GM19467 (cell line): Measurements from ENCODE around the gene FUBP3.

Experiments used
- ATAC-seq: cut with Tn5 transposase; IDR thresholded peaks from one replicate; pipeline ENCODE4 v1.9.1; 2021; ENCODE audit warnings: mild to moderate bottlenecking, moderate library complexity; ENCODE audit not compliant: unreplicated experiment

FUBP3 gene

DNA sequence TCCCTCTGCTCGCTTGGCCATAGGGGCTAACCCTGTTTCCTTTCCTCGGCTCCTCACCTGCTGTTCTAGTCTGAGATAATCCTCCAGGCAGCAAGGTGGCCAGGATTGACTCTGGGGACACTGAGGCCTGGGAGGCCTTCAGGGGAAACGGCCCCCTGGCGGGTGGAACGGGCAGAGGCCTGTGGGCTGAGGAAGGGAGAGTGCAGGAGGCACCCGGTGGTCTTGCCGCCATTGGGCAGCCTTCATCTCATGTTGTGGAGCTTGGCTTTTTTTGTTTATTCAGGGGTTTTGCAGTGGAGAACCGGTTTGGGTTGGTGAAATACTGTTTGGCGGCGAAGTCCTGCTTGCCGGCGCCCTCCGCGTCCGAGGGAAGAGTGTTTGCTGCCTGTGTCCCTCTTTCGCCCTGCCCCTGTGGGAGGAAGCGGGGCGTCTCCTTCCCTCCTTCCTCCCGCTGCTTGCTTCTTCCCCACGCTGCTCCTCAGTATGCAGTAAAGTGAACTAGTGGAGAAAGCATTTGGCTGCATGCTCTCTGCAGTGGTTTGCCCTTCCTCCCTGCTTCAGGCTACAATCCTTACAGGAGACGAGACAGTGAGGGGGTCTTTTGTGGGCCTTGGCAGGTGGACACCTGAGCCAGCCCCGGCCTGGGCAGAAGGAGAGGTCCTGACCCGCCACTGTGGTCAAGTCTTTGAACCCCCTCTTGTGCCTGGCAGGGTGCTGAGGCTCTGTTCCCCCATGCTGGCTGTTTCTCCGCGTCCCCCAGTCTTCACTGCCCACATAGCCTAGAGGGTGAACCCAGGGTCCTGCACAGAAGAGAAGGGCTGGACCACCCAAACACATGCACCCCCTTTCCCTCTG, 54.2 kb downstream of the FUBP3 start:
- ATAC-seq: no peak

DNA sequence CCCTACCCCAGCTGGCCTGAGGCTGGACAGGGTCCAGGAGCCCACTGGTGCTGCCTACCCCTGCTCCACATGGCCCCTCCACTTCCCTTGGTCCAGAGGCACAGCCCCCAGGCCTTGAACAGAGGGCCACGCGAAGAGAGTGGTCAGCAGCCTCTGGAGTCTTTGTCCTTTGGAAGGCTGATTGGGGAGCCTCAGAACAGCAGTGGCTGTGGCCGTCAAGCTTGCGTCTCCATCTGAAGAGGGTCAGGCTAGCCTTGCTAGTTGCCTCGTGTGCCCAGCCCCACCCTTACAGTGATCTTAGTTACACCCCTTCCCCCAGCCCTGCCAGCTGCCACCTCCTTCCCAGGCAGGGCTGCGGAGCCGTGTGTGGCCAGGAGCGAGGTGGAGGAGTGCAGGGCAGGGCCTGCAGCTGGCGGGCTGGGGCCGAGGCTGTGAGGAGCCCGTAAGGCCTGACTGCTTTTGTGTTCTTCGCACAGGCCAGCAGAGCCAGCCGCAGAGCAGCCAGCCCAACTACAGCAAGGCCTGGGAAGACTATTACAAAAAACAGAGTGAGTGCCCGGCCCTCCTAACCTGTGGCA, 54.9 kb downstream of the FUBP3 start:
- no peak for ATAC-seq

DNA sequence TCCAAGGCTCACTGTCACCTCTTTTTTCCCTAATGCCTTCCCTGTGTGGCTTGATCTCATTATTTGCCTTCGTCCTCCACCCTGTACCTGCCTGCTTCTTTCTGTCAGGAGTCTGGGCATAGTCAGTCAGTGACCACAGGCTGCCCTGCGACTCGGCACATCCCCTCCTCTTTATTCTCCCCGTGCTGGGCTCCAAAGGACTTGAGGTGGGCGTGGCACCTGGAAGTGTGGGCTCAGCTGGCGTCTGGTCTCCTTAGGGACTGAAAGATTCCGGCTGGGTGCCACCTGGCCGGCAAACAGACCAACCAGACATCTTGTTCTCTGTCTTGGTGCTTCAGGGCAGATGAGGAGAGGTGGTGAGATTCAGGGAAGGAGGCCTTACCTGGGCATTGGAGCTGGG, 55.4 kb downstream of the FUBP3 start:
- no peak for ATAC-seq

DNA sequence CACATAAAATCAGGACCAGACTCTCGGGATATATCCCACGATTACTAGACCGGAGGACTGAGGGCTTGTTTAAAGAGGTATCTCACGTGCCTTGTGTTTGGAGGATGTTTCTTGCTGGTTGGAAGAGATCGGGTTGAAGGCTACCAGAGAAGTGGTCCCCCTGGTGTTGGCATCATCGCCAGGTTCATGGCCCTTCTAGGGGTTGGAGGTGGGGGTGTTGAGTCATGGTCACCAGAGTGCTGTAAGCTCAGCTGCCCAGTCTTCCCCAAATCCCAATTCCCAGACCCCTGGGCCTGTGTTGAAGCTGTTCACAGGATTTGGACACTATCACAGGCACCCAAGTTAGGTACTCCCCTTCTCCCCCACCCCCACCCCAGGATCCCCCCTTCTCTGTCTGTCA, 55.9 kb downstream of the FUBP3 start:
- no peak for ATAC-seq

DNA sequence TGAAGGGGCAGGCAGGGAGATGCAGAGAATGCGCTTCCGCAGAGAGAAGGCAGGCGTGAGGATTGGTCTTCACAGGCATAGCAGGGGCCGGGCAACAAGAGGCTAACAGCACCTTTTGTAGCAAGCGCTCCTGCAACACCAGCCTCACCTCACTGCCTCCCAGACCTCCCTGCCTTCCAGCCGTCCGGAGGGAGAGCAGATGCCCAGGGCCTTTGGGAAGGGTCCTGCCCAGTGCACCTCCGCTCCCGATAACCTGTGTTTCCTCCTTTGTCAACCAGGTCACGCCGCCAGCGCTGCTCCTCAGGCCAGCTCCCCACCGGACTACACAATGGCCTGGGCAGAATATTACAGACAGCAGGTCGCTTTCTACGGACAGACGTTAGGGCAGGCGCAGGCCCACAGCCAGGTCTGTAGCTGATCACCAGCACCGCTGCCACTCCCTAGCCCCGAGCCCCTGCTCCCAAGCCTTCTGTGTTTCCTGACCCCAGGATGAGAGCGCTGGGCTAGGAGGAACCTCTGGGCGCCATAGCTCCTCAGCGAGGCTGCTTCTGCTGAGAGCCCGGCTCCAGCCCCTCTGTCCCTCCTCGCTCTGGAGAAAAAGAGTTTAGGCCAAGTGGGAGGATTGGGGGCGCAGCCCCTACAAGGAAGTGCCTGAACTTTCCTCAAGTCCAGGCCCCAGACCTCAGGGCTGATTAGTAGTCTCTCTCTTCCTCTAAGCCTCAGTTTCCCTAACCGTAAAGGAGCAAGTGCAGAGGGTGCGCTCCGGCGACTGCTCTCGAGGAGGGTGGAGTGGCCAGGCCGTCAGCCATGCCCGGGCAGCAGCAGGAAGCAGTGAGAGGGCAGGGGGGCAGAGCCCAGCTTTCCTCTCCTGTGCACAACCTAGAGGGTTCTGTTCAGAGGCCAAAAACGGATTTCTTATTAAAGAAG, 56.6 kb downstream of the FUBP3 start:
- no peak for ATAC-seq

DNA sequence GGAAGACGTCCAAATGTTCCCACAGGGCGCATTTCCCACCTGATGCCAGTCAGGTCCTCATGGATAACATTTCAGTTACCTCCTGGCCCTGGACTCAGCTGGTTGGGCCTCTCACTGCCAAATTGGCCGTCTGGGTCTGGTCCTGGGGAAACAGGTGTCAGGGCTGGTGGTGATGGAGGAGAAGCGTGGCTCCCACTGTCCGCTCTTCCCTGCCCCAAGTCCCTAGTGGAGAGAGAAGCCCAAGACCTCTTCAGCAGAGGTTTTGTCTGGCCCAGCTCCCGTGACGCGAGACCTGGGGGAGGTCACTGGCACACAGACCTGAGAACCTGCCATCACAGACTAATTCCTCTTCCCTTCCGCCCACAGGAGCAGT, 57.3 kb downstream of the FUBP3 start:
- no peak for ATAC-seq

DNA sequence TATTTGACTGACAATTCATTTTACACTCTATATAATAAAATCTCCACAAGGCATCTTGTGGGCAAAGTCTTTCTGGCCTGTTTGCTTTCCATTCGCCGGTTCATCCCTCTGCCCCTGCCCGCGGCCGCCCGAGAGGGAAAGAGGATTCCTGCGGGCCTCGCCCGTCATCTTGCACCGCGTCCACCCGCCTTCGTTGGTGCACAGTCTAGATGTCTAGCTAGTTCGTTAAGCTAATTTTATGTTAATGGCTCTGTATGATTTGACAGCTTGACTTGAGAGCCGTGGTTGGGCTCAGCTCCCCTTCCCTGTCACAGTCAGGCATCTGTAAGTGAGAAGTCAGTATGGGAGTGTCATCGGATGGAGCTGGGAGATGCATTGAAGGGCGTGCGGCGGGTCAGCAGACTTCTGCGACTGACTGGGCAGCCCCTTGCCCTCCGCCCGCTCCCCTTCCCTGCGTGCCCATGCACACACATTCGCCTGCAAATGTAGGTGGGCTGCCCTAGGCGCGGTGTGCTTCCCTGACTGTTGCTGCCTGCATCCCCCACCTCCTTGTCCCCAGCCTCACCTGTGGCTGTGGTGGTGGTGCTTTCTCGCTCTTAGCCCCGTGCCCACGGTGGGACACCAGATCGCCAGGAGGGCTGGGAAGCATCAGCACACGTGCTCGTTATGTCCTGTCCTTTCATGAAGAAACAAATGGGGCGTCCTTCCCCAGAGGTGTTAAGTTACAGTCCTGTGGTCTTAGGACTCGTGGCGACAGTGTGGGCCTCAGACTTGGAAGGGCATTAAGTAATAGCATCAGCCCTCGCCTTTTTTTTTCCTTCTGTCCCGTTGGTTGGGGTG, 59.1 kb downstream of the FUBP3 start:
- no peak for ATAC-seq

GRCh38 chr9:130639124-130639765, 59.9 kb downstream of the FUBP3 start:
- ATAC-seq: no peak

GRCh38 chr9:130639866-130640555, 60.6 kb downstream of the FUBP3 start:
- no peak for ATAC-seq

DNA sequence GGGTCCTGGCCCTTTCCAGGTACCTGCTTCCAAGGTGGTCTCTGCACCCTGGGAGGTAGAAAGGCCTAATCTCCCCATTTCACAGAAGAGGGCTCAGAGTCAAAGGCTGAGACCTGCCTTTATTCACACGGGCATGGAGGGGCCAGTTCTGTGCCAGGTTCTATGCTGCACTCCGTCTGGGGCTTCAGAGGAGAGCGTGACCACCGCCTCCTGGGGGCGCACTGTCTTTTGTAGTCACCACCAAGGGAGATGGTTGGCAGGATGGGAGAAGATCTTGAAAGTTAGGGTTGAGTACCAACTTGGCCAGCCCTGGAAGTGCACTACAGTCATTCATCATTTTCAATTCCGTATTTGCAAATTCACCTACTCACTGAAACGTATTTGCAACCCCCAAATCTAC, 61.3 kb downstream of the FUBP3 start:
- ATAC-seq: no peak

DNA sequence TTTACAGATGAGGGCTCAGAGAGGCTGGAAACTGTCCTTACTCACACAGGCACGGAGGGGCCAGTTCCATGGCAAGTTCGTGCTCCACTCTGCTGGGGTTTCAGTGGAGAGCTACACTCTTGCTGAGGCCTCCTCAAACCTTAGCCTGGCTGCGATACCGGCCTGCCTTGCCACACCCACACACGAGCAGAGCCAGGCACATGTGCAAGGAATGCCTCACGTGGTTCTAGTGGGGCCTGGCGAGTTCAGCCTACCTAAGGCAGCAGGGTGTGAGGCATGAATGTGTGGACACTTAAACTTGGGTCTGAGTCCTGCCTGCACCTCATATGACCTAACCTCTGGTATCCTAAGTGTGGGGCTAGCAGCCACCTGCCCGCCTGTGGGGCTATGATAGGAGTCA, 63.5 kb downstream of the FUBP3 start:
- ATAC-seq: no peak

- ATAC-seq: no peak
These were observed 71.8 kb downstream of the FUBP3 start for GRCh38 chr9:130651221-130651620.

DNA sequence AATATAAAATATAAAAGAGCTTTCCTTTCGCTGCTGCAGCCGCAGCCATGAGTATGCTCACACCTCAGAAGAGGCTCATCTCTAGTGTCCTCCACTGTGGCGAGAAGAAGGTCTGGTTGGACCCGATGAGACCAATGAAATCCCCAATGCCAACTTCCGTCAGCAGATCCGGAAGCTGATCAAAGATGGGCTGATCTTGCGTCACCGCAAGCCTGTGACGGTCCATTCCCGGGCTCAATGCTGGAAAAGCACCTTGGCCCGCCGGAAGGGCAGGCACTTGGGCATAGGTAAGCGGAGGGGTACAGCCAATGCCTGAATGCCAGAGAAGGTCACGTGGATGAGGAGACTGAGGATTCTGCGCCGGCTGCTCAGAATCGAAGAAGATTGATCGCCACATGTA, 72.4 kb downstream of the FUBP3 start:
- no peak for ATAC-seq

- no peak for ATAC-seq
These were observed 75.5 kb downstream of the FUBP3 start for GRCh38 chr9:130654879-130655278.

- no peak for ATAC-seq
These were observed 79.7 kb downstream of the FUBP3 start for GRCh38 chr9:130658893-130659698.

DNA sequence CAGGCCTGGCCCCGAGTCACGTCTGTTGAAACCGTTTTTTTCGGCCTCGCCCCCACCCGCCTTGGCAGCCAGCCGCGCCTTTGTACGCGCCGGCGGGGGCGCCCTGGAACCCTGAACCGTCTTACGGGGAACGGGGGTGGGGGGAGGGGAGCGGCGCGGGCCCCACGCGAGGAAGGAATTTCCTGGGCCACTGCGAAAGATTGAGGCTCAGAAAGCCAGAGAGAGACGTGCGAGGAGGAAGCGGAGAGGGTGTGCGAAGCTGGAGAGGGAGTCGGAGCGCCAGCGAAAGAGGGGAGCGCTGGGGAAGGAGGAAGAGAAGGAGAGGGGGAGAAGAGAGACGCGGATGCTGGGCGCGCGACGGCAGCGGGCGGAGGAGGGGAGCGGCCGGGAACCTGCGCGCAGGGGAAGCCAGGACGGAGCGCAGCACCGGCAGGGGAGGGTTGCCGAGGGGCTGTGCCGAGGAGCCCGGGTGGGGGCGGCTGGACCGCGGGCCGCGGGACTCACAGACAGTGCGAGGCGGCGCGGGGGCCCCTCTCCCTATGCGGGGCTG, 80.4 kb downstream of the FUBP3 start:
- no peak for ATAC-seq

DNA sequence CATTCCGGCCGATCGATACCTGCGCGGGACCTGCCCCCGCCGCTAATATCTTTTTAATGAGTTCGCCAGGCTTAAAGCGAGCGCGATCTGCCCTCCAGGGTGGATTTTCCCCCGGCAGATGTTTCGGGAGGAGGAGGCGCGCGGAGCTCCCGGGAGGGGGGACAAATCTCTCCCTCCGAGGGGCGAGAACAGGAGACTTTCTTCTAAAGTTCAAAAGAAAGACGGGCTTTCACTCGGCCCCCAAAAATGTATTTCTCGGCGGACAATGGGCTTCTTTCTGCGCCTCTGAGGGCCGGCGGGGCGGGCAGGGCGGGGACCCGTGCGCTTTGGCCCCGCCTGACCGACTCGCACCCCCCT, 80.9 kb downstream of the FUBP3 start:
- no peak for ATAC-seq

DNA sequence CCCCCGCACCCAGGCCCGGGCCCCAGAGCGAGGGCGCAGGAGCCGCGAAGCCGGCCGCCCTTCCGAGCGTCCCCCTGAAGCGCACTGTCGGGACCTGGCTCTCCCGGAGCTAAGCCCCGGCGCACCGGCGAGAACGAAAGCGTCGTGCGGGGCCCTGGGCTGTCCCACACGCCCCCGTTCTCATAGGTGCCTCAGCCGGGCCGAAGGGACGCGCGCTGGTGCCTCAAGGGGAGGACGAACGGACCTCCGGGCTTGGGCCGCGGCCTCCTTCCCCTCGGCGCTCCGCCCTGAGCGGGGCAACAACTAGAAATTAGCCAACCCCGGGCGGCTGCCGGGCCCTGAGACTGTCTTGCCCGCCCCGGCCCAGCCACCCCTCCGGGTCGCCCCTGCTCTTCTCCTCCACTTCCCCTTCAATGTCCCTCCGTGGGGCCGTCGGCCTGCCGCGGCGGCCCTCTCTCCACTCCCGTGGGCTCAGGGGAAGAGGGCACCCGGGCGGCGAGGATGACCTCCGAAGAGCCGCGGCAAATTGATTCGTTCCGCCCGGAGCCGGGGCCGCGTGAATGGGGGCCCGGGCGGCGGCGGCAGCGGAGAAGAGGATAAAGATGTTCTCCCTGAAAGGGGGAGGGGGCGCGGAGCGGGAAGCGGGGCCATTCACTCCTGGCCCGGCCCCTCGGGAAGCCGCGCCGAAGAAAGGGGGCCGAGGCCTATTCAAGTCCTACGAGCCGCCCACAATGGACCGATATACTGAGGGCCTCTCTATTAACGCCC, 81.5 kb downstream of the FUBP3 start:
- no peak for ATAC-seq
